Medulla oblongata (tissue), 1 donor: Measurements from ENCODE around the gene TADA2B.
A peak's percentile ranks its signal among the peaks of the same experiment; 100 is the strongest.

Experiments used
- DNase-seq: peaks from one replicate; pipeline ENCODE4 v3.0.0-alpha.2; 2015; ENCODE audit errors: extremely low spot score

TADA2B gene

GRCh38 chr4:7017446-7018048 is 25.6 kb upstream of the TADA2B start:
- peak; percentile 74 for DNase-seq

GRCh38 chr4:7018281-7018680 is 24.9 kb upstream of the TADA2B start:
- DNase-seq = no peak

GRCh38 chr4:7019367-7019766 is 23.8 kb upstream of the TADA2B start:
- DNase-seq = no peak

- DNase-seq = no peak
Measured at GRCh38 chr4:7020290-7020689, 22.9 kb upstream of the TADA2B start.

- no peak for DNase-seq
Measured at GRCh38 chr4:7020856-7021255, 22.3 kb upstream of the TADA2B start.

- no peak for DNase-seq
Measured at GRCh38 chr4:7021355-7021754, 21.8 kb upstream of the TADA2B start.

GRCh38 chr4:7021930-7022664 is 21.1 kb upstream of the TADA2B start:
- DNase-seq = no peak

GRCh38 chr4:7023486-7023885 is 19.7 kb upstream of the TADA2B start:
- no peak for DNase-seq

- no peak for DNase-seq
Measured at GRCh38 chr4:7023901-7024300, 19.3 kb upstream of the TADA2B start.

- no peak for DNase-seq
Measured at GRCh38 chr4:7024336-7024890, 18.8 kb upstream of the TADA2B start.

- DNase-seq = no peak
Measured at GRCh38 chr4:7025040-7025602, 18.1 kb upstream of the TADA2B start.

GRCh38 chr4:7026107-7026506 is 17.1 kb upstream of the TADA2B start:
- no peak for DNase-seq

GRCh38 chr4:7027284-7027683 is 15.9 kb upstream of the TADA2B start:
- DNase-seq = no peak

- DNase-seq = no peak
Measured at GRCh38 chr4:7027913-7028312, 15.3 kb upstream of the TADA2B start.

- no peak for DNase-seq
Measured at GRCh38 chr4:7029212-7029611, 14.0 kb upstream of the TADA2B start.

GRCh38 chr4:7029921-7030320 is 13.3 kb upstream of the TADA2B start:
- no peak for DNase-seq

- no peak for DNase-seq
Measured at GRCh38 chr4:7030856-7031255, 12.3 kb upstream of the TADA2B start.

- no peak for DNase-seq
Measured at GRCh38 chr4:7031558-7032449, 11.4 kb upstream of the TADA2B start.

GRCh38 chr4:7032596-7032995 is 10.6 kb upstream of the TADA2B start:
- no peak for DNase-seq

GRCh38 chr4:7034262-7035081 is 8.7 kb upstream of the TADA2B start:
- DNase-seq = peak; percentile 27

GRCh38 chr4:7037425-7037824 is 5.7 kb upstream of the TADA2B start:
- no peak for DNase-seq
